HL-60/S4 treated with retinoic acid at 250 ng/mL for 4 days and 3 days (cell line): Measurements from ENCODE around the gene ADNP.

Experiments
- in situ Hi-C: fragments of 300-500 bp; cut with MboI; formaldehyde crosslinking; loops from 2 replicates; pipeline ENCODE4 v1.7.0; 2022; ENCODE audit warnings: low sequenced_read_pairs

Gene ADNP

DNA sequence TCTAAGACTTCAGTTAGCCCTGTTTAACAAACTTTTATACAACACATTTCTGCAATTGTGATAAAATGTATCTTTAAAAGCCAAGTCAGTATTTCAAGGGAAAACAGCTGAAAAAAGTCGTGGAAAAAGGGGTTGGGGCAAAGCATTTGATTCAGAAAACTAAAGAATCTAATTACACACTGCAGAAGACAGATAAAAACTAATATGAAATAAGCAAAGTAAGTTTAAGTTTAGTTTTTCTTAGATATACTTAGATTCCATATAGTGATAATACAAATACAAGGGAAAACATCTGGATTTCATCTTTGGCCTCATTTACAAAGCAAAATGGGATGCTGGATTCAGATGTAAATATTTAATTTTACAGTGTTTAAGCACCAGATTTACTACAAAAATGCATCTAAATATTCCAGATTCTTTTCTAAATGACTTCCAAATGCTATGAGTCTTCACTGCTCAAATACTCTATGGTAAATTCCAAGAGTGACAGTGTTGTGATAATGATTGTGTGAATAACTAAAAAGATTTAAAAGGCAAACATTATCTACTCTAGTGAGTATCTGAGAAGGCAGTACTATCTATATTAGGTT is 1.5 kb upstream of the ADNP start:
- in situ Hi-C loops: no loop called here

DNA sequence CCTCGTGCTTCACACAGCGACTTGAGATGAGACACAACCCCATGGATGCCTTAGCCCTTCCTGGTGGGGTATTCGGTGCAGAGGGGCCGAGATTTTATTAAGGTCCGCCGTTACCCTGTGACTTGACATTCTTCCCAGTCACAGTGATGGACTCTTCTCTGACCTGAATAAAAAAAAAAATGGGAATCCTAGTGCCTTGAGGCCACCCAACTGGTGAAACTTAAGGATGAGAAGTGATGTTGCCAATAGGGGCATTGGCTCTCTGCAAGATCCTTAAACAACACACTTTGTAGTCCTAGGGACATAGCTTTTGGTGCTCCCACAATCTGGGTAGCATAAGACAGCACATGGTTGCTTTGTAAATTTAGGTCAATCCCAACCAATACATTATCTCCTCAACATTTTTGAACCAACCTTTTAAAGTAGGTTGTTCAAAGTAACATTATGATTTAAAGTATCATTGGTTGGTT is 814 bp upstream of the ADNP start:
- in situ Hi-C loops: no loop called here

DNA sequence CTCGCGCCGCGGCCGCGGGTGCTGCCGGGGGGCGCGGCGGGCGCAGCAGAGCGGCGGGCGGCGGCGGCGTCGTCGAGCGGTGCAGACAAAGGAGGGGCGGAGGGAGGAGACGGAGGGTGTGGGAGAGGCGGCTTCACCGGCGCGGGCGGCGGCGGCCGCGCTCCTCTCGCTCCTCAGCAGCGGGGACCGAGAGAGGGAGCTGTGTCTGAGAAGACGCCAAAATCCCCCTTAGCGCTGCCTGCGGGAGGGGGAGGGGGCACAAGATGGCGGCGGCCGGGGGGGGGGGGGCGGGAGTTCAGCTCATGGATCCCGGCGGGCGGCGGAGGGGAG is 296 bp downstream of the ADNP start:
- in situ Hi-C loops: no loop called here

DNA sequence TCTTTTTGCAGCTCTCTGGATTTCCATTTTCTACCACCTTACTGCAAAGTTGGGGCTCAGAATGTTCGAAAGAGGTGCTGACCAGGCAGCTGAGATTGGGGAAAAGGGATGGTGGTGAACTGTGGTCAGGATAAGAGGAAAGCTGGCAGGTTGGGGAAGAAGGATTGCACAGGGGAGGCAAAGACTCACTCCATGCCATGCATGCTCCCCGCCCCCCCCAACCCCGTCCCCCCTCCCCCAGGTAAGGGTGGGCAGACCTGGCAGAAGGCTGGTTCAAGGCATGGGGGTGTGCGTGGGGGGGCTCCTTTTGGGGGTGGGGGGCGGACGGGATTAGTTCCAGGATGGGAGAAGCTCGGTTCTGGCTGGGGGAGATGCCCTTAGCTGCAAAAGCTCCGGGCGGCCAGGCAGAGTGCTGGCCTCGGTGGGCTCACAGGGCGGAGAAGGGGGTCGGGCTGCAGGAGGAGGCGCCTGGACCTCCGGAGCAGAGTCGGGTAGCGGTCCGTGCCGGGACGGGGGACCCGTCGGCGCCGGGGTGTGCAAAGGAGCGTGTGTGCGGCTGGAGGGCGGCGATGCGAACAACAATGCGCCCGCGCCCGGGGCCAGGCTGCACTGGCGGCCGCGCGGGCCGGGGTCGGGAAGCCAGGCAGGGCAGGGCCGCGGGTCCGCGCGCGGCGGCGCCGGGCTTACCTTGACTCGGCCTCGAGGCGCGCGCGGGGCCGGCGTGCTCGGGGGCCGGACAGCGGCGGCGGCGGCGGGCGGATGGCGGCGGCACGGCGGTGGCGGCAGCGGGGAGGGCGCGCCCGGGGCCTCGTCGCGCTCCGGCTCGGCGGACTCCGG is 880 bp downstream of the ADNP start:
- in situ Hi-C loops: no loop called here

DNA sequence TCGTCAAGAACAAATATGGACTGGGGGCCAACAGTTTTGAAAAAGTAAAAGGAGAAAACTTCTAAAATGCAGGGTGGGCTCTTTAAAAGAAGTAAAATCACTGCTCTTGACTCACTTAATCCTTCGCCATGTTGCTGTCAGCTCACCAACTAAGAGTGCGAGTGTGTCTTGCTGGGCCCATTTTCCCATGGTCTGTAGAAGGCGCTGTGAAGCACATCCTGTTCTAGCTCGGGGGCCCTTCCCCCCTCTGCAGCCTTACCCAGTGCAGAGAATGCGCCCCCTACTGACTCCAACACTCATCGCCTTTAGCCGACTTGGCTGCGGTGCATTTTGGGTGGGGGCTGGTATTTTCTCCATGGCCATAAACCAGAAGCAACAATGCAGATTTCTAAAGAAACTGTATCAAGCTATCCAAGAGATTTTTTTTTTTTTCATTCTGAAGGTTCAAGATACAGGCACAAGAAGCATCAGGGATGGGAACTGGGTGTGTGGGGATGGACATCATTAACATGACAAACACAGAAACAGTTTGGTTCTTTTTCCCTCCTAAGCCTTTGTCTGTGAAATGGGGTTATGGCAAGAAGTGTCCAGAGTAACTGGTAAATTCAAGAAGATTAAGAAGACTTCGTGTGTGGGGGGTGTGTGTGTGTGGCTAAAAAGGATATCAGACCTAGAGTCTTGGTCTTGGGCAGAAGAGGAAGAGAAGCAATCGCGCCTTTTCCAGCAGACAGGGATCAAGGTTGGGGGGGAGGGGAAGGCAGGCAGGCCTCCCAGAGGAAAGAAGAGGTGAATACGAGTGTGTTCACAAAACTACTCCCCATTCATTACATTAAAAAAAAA is 1.7 kb downstream of the ADNP start:
- in situ Hi-C loops: no loop called here

DNA sequence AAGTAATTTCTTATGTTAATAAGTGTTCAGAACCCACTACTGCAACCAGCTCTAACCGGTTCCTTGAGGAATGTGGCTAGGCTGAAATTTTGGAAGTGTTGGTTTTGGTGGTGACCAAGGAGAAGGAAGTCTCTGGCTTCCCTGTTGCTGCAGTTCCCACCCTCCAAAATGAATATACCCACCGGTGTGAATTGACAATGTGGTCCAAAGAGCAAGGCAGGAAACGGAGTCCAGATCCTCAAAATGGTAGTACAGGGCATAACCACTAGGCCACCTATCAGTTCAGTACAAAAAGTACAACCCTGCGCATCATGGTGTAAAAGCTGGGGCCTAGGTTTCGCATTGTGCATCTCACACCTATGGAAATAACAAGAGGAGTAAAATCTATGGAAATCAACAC is 2.8 kb downstream of the ADNP start:
- in situ Hi-C loops: no loop called here

DNA sequence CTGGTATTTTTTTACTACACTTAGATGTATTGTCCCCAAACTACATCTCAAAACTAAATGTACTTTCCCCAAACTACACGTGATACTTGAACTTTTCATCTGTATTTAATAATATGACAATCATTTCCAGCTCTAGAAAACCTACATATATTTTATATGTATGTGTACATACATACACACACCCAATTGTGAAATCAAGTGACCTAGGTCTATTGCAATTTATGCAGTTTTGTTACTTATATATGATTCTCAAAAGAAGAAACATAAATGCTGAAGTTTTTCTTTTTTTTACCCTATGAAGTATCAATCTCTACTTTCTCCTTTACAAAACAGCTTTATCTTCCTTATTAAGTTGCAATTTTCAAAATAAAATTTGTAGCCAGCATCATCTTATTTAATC is 4.7 kb downstream of the ADNP start:
- in situ Hi-C loops: no loop called here

DNA sequence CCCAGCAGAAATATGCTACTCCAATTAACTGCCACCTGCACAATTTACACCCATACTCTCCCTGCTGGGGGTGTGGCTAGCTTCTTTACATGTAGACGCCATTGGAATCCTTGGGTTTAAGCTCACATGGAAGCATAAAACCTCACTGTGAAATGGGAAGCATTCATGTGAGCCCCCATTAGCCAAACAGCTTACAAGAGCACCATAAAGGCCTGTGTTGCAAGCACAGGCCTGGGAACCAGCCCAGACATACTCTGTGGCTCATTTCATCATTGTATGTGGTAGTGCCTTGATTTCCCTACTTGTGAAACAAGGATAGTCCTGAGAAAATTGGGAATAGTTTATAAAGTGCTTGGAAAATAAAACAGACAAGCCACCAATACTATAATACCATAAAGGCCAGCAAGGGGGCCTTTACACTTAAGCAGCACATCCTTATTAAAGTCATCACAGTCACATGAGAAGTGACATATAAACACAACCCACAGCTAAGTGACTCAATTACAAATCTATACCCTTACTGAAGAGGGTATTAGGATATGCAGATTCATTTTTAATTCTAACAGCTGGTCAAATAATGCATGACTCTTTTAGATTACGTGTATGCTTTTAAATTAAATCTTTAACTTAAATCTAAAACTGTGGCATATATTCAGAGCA is 6.8 kb downstream of the ADNP start:
- in situ Hi-C loops: no loop called here

DNA sequence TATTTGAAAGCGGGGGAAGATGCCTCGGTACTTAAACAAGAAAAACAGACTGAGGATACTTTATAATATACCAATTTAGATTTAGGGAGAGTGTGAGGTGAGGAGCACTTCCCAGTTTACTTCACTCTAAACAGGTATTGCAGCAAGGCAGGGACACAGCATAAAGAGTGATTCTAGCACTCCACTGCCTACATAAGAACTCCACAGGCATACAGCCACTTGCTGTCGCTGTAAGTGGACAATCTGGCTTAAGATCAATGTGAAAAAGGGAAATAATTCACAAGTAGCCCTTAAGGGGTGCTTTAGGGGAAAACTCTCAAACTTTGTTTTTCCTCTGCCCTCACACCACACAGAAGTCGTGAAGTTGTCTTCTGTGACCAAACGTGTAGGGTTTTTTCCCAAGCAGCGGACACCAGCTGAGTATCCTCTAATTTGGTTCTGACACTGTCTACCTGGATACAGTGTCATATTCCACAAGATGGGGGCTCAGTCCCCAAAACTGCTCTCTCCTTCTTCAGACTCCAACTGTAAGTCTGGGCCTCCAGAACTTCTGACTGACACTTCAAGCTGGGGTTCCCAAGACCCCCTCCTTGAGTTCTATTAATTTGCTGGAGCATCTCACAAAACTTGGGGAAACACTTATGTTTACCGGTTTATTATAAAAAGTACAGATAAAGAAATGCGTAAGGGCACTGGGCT is 9.3 kb downstream of the ADNP start:
- in situ Hi-C loops: no loop called here

DNA sequence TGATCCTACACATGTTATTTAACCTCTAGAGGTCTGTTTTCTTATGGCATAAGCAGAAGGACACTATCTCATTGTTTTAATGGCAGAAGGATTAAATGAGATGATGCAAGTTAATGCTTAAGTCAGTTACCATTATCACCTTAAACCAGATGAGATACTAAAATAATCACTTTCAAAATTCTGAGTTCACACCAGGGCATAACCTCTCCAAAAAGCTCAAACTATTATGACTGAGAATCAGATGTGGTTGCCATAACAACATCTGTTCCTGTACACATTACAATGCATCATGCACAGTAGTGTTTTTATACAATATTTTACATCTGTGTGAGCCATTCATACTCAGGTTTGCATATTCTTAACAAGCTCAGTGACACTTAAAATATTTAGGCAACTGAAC is 10.2 kb downstream of the ADNP start:
- in situ Hi-C loops: no loop called here

DNA sequence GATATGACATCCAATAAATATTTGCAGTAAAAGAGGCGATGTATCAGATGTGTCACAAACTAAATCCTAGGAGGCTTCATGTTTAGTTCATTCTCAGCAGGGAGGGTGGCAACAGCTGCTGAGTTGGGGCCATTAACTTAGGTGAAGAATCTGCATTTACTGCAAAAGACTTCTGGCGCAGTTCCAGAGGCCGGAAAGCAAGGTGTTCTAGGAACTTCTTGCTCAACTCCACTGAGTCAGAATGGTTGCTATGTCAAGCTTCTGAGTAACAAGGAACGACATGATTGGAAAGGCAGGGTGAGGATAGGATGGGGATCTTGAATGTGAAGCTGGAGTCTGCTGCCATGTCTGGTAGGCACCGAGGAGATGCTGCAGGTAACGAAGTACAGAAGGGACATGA is 11.7 kb downstream of the ADNP start:
- in situ Hi-C loops: no loop called here

DNA sequence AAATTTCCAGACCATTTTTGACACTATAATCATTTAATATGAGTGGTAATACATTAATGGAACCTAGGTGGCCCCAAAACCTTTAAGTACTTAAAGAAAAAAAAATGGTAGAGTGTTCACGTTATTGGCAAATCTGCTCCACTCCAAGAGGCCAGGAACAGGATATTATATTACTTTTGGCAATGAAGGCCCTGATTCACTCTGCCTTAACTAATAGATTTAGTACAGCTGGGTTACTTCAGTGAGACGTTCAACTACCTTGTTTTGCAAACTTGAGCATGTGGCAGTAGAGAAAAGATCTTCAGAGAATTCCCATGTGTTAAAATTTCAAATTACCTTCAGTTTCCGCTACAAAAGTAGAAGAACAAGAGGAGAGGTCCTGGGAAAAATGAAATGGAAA is 12.8 kb downstream of the ADNP start:
- in situ Hi-C loops: no loop called here

DNA sequence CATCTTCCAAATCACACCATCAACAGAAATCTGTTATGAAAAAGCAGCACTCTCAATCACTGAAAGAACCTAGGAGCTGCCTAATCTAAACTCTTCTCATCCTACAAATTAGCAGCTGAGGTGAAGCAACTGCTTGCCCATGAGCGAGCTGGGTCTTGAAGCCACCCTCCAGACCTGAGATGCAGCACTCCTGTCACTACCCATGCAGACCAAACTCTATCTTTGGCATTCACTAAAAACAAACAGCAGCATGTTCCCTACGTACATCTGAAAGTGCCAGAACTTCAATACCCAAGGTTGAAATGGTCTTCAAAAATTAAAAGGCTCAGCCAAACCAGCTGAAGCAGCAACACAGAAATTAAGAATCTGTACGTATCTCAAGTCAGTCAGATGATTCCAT is 14.3 kb downstream of the ADNP start:
- in situ Hi-C loops: no loop called here

DNA sequence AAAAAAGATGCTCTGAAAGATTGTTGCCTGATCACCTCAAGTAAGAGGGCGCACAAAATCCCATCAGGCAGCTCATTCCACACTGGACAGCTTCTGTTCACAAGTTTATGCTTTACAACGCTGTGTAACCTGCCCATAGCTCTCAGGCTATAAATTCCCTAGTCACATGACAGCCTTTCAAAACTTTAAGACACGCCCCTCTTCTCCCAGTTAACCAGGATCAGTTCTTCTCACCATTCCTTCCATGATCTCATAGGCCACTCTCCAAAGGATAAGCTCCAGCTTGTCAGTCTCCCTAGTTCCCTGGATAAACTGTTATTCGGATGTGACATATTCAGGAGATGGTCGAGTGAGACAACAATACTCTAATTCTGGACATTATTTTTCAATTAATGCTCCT is 15.0 kb downstream of the ADNP start:
- in situ Hi-C loops: no loop called here

DNA sequence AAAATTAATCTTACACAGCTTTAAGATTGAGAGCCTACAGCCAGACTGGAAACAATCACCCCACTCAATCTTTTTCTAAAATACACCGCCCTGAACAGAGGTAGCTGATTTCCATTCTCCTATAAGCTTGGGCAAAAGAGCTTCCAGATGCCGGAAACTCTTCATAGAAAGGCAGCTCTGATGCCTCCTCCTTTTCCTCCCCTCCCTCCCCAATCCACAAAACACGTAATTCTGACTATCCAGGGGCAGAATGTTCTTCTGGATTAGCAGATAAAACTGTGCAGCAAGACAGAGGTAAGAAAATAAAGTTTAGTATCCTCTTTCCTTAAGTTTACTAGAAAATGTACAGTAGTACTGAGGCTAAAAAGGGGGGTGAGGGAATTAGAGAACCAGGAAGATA is 15.8 kb downstream of the ADNP start:
- in situ Hi-C loops: no loop called here

DNA sequence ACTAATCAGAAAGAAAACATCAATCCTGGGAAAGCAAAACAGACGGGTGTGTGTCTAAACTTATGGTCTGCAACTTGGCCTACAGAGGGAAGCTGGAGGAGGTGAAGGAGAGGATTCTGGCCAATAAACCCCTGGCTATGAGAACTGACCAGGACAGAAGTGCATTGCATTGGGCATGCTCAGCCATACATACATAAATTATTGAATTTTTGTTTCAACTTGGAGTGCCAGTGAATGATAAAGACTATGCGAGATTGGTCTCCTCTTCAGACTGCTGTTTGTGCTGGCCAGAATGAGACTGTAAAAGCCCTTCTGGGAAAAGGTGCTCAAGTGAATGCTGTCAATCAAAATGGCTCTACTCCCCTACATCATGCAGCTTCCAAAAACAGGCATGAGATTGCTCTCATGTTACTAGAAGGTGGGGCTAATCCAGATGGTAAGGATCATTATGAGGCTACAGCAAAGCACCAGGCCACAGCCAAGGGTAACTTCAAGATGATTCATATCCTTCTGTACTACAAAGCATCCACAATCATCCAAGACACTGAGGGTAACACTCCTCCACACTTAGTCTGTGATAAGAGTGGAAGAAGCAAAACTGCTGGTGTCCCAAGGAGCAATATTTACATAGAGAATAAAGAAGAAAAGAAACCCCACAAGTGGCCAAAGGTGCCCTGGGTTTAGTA is 17.4 kb downstream of the ADNP start:
- in situ Hi-C loops: no loop called here

DNA sequence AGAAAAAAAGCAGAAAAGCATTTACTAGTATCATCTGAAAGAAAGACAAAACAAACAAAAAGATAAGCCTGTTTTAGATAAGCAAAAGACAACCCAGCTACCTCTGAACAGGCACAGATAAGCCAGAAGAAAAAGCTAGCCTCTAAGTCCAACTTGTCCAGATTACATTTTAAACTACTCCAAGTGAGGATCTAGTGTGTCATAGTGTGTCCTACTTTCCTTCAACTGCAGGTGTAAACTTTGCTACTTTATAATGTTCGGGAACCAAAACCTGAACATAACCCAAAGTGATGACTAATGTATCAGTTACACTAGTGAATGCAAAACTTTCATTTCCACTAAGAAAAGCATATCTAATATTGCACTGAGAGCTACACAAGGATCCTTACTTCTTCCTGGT is 19.5 kb downstream of the ADNP start:
- in situ Hi-C loops: no loop called here

DNA sequence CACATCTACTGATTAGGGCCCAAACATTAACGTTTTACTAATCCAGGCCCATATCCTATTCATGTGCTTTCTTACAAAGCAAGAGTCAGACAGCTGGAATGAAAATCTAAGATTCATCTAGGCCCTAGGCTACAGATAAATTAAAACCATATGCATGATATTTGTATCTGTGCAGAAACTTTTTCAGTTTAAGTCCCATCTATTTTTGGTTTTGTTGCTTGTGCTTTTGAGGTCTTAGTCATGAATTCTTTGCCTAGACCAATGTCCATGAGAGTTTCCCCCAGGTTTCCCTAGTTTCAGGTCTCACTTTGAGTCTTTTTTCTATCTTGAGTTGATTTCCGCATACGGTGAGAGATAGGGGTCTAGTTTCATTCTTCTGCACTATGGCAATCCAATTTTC is 20.2 kb downstream of the ADNP start:
- in situ Hi-C loops: no loop called here

DNA sequence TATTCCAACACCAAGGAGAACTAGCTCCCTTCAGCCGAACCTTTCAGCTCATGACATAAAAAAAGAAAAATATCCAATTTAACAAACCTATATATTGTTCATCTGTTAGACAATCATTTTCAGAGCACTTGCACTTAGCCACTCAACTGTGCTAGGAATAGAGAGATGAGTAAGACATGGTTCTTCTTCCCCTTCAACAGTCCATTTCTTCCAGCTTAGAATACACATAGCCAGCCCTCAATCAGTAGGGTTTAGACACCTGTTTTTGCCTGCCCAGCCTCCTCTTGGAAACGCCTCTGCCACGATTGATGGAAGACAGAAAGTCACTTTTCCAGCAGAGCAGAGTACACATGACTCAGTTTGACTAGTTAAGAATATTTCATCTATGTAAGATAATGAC is 21.8 kb downstream of the ADNP start:
- in situ Hi-C loops: no loop called here

DNA sequence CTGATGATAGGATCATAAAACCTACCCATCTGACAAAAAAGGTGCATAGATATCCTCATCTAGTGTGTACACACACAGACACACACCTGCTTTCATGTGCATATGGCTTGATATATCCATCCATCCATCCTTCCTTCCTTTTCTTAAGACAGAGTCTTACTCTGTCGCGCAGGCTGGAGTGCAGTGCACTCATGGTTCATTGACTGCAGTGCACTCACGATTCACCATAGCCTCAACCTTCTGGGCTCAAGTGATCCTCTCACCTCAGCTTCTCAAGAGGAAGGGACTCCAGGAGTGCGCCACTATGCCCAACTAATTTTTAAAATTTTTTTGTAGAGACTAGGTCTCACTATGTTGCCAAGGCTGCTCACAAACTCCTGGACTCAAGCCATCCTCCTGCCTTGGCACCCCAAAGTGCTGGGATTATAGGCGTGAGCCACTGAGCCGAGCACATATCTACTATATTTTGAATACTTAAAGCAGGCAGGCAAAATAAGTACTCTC is 27.1 kb downstream of the ADNP start:
- in situ Hi-C loops: no loop called here
